PC-3 (cell line): ENCODE measurements around the gene AFF1. TPM values are rescaled to one million over a fixed set of nuclear protein-coding genes. Genes with fewer than 3 reads are reported as not detected.
"Not testable (repeated sequence)": the region's sequence is repeated elsewhere in the genome, so short reads cannot be mapped to it uniquely, and the experiment has no call there.

Source experiments
- ATAC-seq: fragments of 200-7000 bp; cut with Tn5 transposase; 2 replicates; pipeline ENCODE4 v1.9.1; 2020; ENCODE audit warnings: mild to moderate bottlenecking, moderate library complexity
- BruUV-seq: library from RNA; stranded (reverse); fragments of 400-500 nt; replicated peaks from 2 replicates; lab custom pipeline; 2021; lab: Mats Ljungman, UMichigan
- CTCF ChIA-PET: fragments of 300-600 bp; sonication (Branson Sonifier 250); formaldehyde crosslinking; loops from one replicate; lab custom pipeline; 2022; ENCODE audit warnings: antibody characterized with exemption; lab: Charles Lee
- POLR2A ChIA-PET: fragments of 300-600 bp; sonication (Branson Sonifier 250); formaldehyde crosslinking; loops from one replicate; lab custom pipeline; 2022; ENCODE audit warnings: antibody characterized with exemption; ENCODE audit not compliant: unreplicated experiment; lab: Charles Lee
- DNase-seq: peaks from one replicate; pipeline ENCODE4 v3.0.0-alpha.2; 2015
- H2AFZ ChIP-seq: fragments of 300-600 bp; sonication (generic); 2 replicates; pipeline ENCODE4 v1.6.0; 2016; ENCODE audit warnings: antibody characterized with exemption, low read length
- H3F3A ChIP-seq: fragments of 300-600 bp; sonication (generic); one replicate; pipeline ENCODE4 v1.6.0; 2017; ENCODE audit warnings: antibody characterized with exemption, low read length, control low read depth, mild to moderate bottlenecking; ENCODE audit not compliant: unreplicated experiment
- H3K27ac ChIP-seq: fragments of 300-600 bp; sonication (generic); 2 replicates; pipeline ENCODE4 v1.5.1; 2016; ENCODE audit warnings: mild to moderate bottlenecking, low read length
- H3K27me3 ChIP-seq: fragments of 300-600 bp; sonication (generic); 2 replicates; pipeline ENCODE4 v1.6.1; 2016; ENCODE audit warnings: low read length, mixed read lengths
- H3K36me3 ChIP-seq: fragments of 300-600 bp; sonication (generic); 2 replicates; pipeline ENCODE4 v1.6.1; 2016; ENCODE audit warnings: low read depth, mixed run types, low read length, mixed read lengths
- H3K4me1 ChIP-seq: fragments of 300-600 bp; sonication (generic); 2 replicates; pipeline ENCODE4 v1.5.1; 2016; ENCODE audit warnings: low read length; ENCODE audit not compliant: insufficient read depth
- H3K4me2 ChIP-seq: fragments of 300-600 bp; sonication (generic); 2 replicates; pipeline ENCODE4 v1.6.0; 2016; ENCODE audit warnings: low read length
- H3K4me3 ChIP-seq: fragments of 300-600 bp; sonication (generic); 2 replicates; pipeline ENCODE4 v1.5.1; 2016; ENCODE audit warnings: mild to moderate bottlenecking, low read length, mixed read lengths
- H3K79me2 ChIP-seq: fragments of 300-600 bp; sonication (generic); 2 replicates; pipeline ENCODE4 v1.6.1; 2017; ENCODE audit warnings: low read length, mixed read lengths
- H3K9ac ChIP-seq: fragments of 300-600 bp; sonication (generic); 2 replicates; pipeline ENCODE4 v1.6.0; 2016; ENCODE audit warnings: mild to moderate bottlenecking, low read length
- H3K9me2 ChIP-seq: fragments of 300-600 bp; sonication (generic); replicated peaks from 2 replicates; pipeline ENCODE4 v1.6.1; 2016; ENCODE audit warnings: mixed run types, low read length, mixed read lengths
- H3K9me3 ChIP-seq: fragments of 300-600 bp; sonication (generic); 2 replicates; pipeline ENCODE4 v1.6.1; 2016; ENCODE audit warnings: low read length, mixed read lengths
- H4K20me1 ChIP-seq: fragments of 300-600 bp; sonication (generic); 2 replicates; pipeline ENCODE4 v1.6.1; 2016; ENCODE audit warnings: low read length, mixed read lengths
- EZH2 ChIP-seq: fragments of 300-600 bp; sonication (generic); IDR thresholded peaks from one replicate; pipeline ENCODE4 v1.6.1; 2017; ENCODE audit warnings: antibody characterized with exemption, mild to moderate bottlenecking, low read length; ENCODE audit not compliant: unreplicated experiment
- EZH2phosphoT487 ChIP-seq: fragments of 300-600 bp; sonication (generic); IDR thresholded peaks from 2 replicates; pipeline ENCODE4 v1.6.1; 2018; ENCODE audit warnings: mild to moderate bottlenecking, antibody characterized with exemption, low read length, borderline replicate concordance
- intact Hi-C: fragments of 100-400 bp; cut with micrococcal nuclease; formaldehyde crosslinking; loops from 2 replicates; pipeline ENCODE4 v1.9.0; 2023
- total RNA-seq: library from RNA; depleted of rRNA; stranded (reverse); fragments of >200 nt; gene quantifications from 2 replicates; pipeline ENCODE4 v1.2.3, GENCODE V29; 2014
- TF ChIP-seq, protein P1 (sequence below): fragments of 300-600 bp; sonication (generic); conservative IDR thresholded peaks from 2 replicates; pipeline ENCODE4 v1.5.1; 2017; ENCODE audit warnings: antibody characterized with exemption, low read depth, mild to moderate bottlenecking, low read length

Gene AFF1
- total RNA-seq, 1 experiment from 2014 or later, result 8.1 TPM

GRCh38 chr4:87069037-87069742, 134.4 kb downstream of the AFF1 start:
- H3K79me2 ChIP-seq, result peaks cover 1% of the 10 kb centered on the region; the same call in 1 of the 2 replicates
- CTCF ChIA-PET, result no interaction called here
- intact Hi-C loops, result no loop called here

GRCh38 chr4:87071401-87071800, 136.6 kb downstream of the AFF1 start:
- no peak overlapping the region for H3K4me3 ChIP-seq
- no peak overlapping the region for H3K9ac ChIP-seq
- no peaks in the 10 kb centered on the region for H3K36me3 ChIP-seq
- no peak overlapping the region for H2AFZ ChIP-seq
- no peaks in the 10 kb centered on the region for H3K27me3 ChIP-seq
- no peak overlapping the region for H3K27ac ChIP-seq
- H3K9me3 ChIP-seq, result no peaks in the 10 kb centered on the region
- POLR2A ChIA-PET, result no interaction called here
- no peaks in the 10 kb centered on the region for H4K20me1 ChIP-seq
- ATAC-seq, result no peak
- no peak overlapping the region for H3K4me2 ChIP-seq
- H3K79me2 ChIP-seq, result peaks cover 5% of the 10 kb centered on the region; the same call in 1 of the 2 replicates
- BruUV-seq, result no TSS peak
- H3K4me1 ChIP-seq, result peaks cover 17% of the 10 kb centered on the region
- TF ChIP-seq EZH2 (no peak), EZH2phosphoT487 (no peak)
- TF ChIP-seq, protein P1, sequence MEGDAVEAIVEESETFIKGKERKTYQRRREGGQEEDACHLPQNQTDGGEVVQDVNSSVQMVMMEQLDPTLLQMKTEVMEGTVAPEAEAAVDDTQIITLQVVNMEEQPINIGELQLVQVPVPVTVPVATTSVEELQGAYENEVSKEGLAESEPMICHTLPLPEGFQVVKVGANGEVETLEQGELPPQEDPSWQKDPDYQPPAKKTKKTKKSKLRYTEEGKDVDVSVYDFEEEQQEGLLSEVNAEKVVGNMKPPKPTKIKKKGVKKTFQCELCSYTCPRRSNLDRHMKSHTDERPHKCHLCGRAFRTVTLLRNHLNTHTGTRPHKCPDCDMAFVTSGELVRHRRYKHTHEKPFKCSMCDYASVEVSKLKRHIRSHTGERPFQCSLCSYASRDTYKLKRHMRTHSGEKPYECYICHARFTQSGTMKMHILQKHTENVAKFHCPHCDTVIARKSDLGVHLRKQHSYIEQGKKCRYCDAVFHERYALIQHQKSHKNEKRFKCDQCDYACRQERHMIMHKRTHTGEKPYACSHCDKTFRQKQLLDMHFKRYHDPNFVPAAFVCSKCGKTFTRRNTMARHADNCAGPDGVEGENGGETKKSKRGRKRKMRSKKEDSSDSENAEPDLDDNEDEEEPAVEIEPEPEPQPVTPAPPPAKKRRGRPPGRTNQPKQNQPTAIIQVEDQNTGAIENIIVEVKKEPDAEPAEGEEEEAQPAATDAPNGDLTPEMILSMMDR, result no peak
- CTCF ChIA-PET, result no interaction called here
- DNase-seq, result no peak
- H3K9me2 ChIP-seq, result no peaks in the 10 kb centered on the region
- intact Hi-C loops, result no loop called here
- no peaks in the 10 kb centered on the region for H3F3A ChIP-seq

More at GRCh38 chr4:87069037-87069742, 134.4 kb downstream of the AFF1 start:
- Histone ChIP-seq H3K9me2 (no peaks in the 10 kb centered on the region), H3K36me3 (no peaks in the 10 kb centered on the region), H3K4me2 (no peak overlapping the region), H3K9me3 (no peaks in the 10 kb centered on the region), H3K4me1 (peaks cover 15% of the 10 kb centered on the region), H4K20me1 (no peaks in the 10 kb centered on the region), H3K27me3 (no peaks in the 10 kb centered on the region), H3K4me3 (no peak overlapping the region), H3K27ac (no peak overlapping the region), H3K9ac (no peak overlapping the region), H2AFZ (no peak overlapping the region), H3F3A (no peaks in the 10 kb centered on the region)
- TF ChIP-seq EZH2 (no peak), EZH2phosphoT487 (no peak)
- TF ChIP-seq, protein P1, result no peak
- POLR2A ChIA-PET, result no interaction called here
- no TSS peak for BruUV-seq
- DNase-seq (no peak), ATAC-seq (no peak)

- BruUV-seq, H3K9ac ChIP-seq, H3K9me3 ChIP-seq, H3K79me2 ChIP-seq, CTCF ChIA-PET, H2AFZ ChIP-seq, intact Hi-C loops, H3K36me3 ChIP-seq, H3K27me3 ChIP-seq, H3F3A ChIP-seq, H4K20me1 ChIP-seq, DNase-seq, ATAC-seq, POLR2A ChIA-PET, H3K27ac ChIP-seq, H3K9me2 ChIP-seq: not testable (repeated sequence)
- peak overlapping the region; percentile 62; the same call in 1 of the 2 replicates for H3K4me2 ChIP-seq
- H3K4me1 ChIP-seq, result peaks cover 17% of the 10 kb centered on the region
- H3K4me3 ChIP-seq, result peak overlapping the region; percentile 36; the same call in 1 of the 2 replicates
These were observed 137.7 kb downstream of the AFF1 start for GRCh38 chr4:87072545-87072944.
